ENCODE measurements around the gene LARP4B.

DNA sequence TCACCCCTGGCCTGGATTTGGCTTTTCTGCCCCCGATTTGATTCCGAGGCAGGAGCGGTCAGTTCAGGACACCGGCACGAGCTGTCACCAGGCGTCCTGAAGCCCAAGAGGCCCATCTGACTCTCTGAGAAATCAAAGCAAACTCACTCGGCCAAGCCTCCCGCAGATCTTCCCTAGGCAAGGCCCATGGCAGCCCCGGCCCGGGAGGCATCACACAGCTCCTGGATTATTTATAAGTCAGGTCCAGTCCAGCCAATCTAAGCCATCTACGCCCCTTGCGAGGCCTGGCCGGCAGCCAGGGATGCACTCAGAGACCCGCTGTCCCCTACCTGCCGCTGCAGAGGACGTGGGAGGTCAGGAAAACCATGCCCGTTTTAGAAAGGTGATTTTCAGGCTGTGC, 154.7 kb downstream of the LARP4B start:
- TF ChIP-seq POLR2A (IDR thresholded peaks at IDR 0.05; ENCODE audit: low read length), result no peak
- no peak for TF ChIP-seq GATA1 (IDR thresholded peaks at IDR 0.05; ENCODE audit: low read depth, low read length)

All from erythroblast (primary cell).